Ovary (tissue), 9 donors: ENCODE data around the gene DPH5. TPM values are rescaled to one million over a fixed set of nuclear protein-coding genes. Genes with fewer than 3 reads are reported as not detected.
"Not testable (repeated sequence)": the region's sequence is repeated elsewhere in the genome, so short reads cannot be mapped to it uniquely, and the experiment has no call there.

ENCODE experiments used
- DNase-seq, 5 donors: peaks; one replicate each; pipeline ENCODE4 v3.0.0-alpha.2; 2019 to 2020
- H3K27ac ChIP-seq, 2 donors: fragments of 200-600 bp; one replicate each; pipeline versions ENCODE4 v1.5.1 to v1.8.0; 2019 to 2022
- H3K27me3 ChIP-seq: fragments of 200-600 bp; one replicate; pipeline ENCODE4 v1.8.0; 2022
- H3K36me3 ChIP-seq: fragments of 200-600 bp; sonication (generic); one replicate; pipeline ENCODE4 v1.5.1; 2019
- H3K4me1 ChIP-seq: one replicate; pipeline ENCODE4 v1.8.1; 2013; ENCODE audit warnings: mild to moderate bottlenecking, moderate library complexity; ENCODE audit not compliant: insufficient read depth
- H3K4me3 ChIP-seq: fragments of 200-600 bp; sonication (generic); one replicate; pipeline ENCODE4 v1.5.1; 2017
- H3K9me3 ChIP-seq, 2 donors: fragments of 200-600 bp in 1 of 2; sonication (generic) in 1 of 2; one replicate each; pipeline versions ENCODE4 v1.5.1 to v1.8.1; 2013 to 2019; ENCODE audit warnings: mild to moderate bottlenecking in 1 of 2, moderate library complexity in 1 of 2
- CTCF ChIP-seq, 3 donors: fragments of 450-650 bp in 2 of 3; fragments of 200-600 bp in 1 of 3; IDR thresholded peaks; one replicate each; pipeline versions ENCODE4 v1.5.1 to v1.8.0; 2016 to 2022; ENCODE audit warnings: antibody characterized with exemption in 3 of 3, mild to moderate bottlenecking in 1 of 3
- EP300 ChIP-seq: sonication (generic); formaldehyde crosslinking; IDR thresholded peaks from one replicate; pipeline ENCODE4 v1.6.1; 2017; ENCODE audit warnings: antibody characterized with exemption
- POLR2A ChIP-seq: fragments of 450-650 bp; IDR thresholded peaks from one replicate; pipeline ENCODE4 v1.6.1; 2017; ENCODE audit warnings: antibody characterized with exemption, mild to moderate bottlenecking, moderate library complexity
- WGBS, 3 donors: extraction: QIAGEN DNeasy Blood & Tissue Kit in 1 of 3; methylation state at CpG; one replicate each; pipeline versions ENCODE4 v1.1.5 to v1.1.7; 2013 to 2017; 5-methylcytosine and 5-hydroxymethylcytosine counted together
- intact Hi-C, 4 donors: fragments of 100-400 bp; cut with DNase I; formaldehyde crosslinking; loops; one replicate each; pipeline versions ENCODE4 v1.11.0 to v1.15.1; 2022 to 2023
- polyA plus RNA-seq, 2 donors: library from polyadenylated mRNA; stranded (reverse); fragments of 200-250 nt in 1 of 2; fragments of 350-450 nt in 1 of 2; fragmentation: Illumina TruSeq in 1 of 2; extraction: RNeasy Lipid Tissue Mini Kit (QIAGEN cat#74804) in 1 of 2; gene quantifications; one replicate each; pipeline ENCODE4 v1.2.3, GENCODE V29; 2013 to 2014
- total RNA-seq, 7 donors: library from RNA; depleted of rRNA in 2 of 7; stranded (reverse); fragments of >200 nt in 2 of 7; fragmentation: NEBNext Ultra II Directional in 3 of 7; extraction: Animal tissue kit (Norgen Biotek cat#: 25700) in 3 of 7; gene quantifications; one replicate each; pipeline versions ENCODE4 v1.1.0 to v1.2.4, GENCODE V29; 2016 to 2023
- donor health status: DM: no; HTN: no; CAD: no; lungs with moderate emphysema.
- donor health status: DM: no; HTN: no; CAD: no.
- donor health status: Bipolar disorder and iron deficiency.
- donor health status: DM: yes; HTN: yes; CAD: no.
- donor health status: DM: no; HTN: no; CAD: no.
- donor health status: DM: yes; HTN: yes; CAD: no.

The DPH5 gene
- total and polyA plus RNA-seq, 9 donors: 24.0 to 77.2 (median 48.4) TPM

- no peaks in the 10 kb centered on the region for H3K36me3 ChIP-seq
- H3K4me1 ChIP-seq: peaks cover 2% of the 10 kb centered on the region
- H3K4me3 ChIP-seq: no peak overlapping the region
- no peaks in the 10 kb centered on the region for H3K9me3 ChIP-seq
- no peak for DNase-seq
- intact Hi-C loops: no loop called here
- H3K27ac ChIP-seq: no peak overlapping the region
- TF ChIP-seq CTCF (IDR thresholded peaks at IDR 0.05) (no peak), EP300 (no peak), POLR2A (no peak)
- no peaks in the 10 kb centered on the region for H3K27me3 ChIP-seq
Observed at GRCh38 chr1:100950337-100950736, 75.2 kb downstream of the DPH5 start.

GRCh38 chr1:100949515-100950158, 75.9 kb downstream of the DPH5 start:
- H3K27me3 ChIP-seq, DNase-seq: not testable (repeated sequence)
- 75 to 78% (median 77%) methylated on average over 9 of the region's 9 CpGs for WGBS, 3 donors

GRCh38 chr1:100948721-100949405, 76.7 kb downstream of the DPH5 start:
- DNase-seq: not testable (repeated sequence)
- 97 to 100% (median 99%) methylated on average over 7 of the region's 7 CpGs for WGBS, 3 donors

More at GRCh38 chr1:100949515-100950158, 75.9 kb downstream of the DPH5 start:
- H3K27ac ChIP-seq, intact Hi-C loops, H3K9me3 ChIP-seq, H3K4me3 ChIP-seq, H3K4me1 ChIP-seq, H3K36me3 ChIP-seq: not testable (repeated sequence)

GRCh38 chr1:100947816-100948215, 77.8 kb downstream of the DPH5 start:
- intact Hi-C loops, H3K27me3 ChIP-seq, H3K4me3 ChIP-seq, H3K4me1 ChIP-seq, H3K36me3 ChIP-seq, H3K9me3 ChIP-seq, H3K27ac ChIP-seq, DNase-seq: not testable (repeated sequence)
- WGBS, 3 donors: 97% methylated on average over 3 of the region's 3 CpGs

More at GRCh38 chr1:100948721-100949405, 76.7 kb downstream of the DPH5 start:
- H3K4me3 ChIP-seq, H3K36me3 ChIP-seq, H3K9me3 ChIP-seq, H3K4me1 ChIP-seq, H3K27me3 ChIP-seq, H3K27ac ChIP-seq, intact Hi-C loops: not testable (repeated sequence)

GRCh38 chr1:100946064-100946463, 79.5 kb downstream of the DPH5 start:
- H3K9me3 ChIP-seq, intact Hi-C loops, H3K4me3 ChIP-seq, H3K27ac ChIP-seq, DNase-seq, H3K36me3 ChIP-seq, H3K4me1 ChIP-seq, H3K27me3 ChIP-seq: not testable (repeated sequence)
- WGBS, 3 donors: 96 to 99% (median 97%) methylated on average over 3 of the region's 3 CpGs

GRCh38 chr1:100943533-100943932, 82.1 kb downstream of the DPH5 start:
- Histone ChIP-seq H3K4me3 (no peak overlapping the region), H3K27ac (no peak overlapping the region), H3K36me3 (no peaks in the 10 kb centered on the region), H3K4me1 (no peaks in the 10 kb centered on the region), H3K9me3 (no peaks in the 10 kb centered on the region), H3K27me3 (no peaks in the 10 kb centered on the region)
- intact Hi-C loops: no loop called here
- TF ChIP-seq EP300 (no peak), POLR2A (no peak), CTCF (IDR thresholded peaks at IDR 0.05) (no peak)
- 98 to 100% (median 98%) methylated on average over 1 of the region's 1 CpG for whole genome bisulfite sequencing, 3 donors
- no peak for DNase-seq
